Fibroblast of skin of left biceps (primary cell): ENCODE measurements around the gene CNTNAP2.
"Not testable (repeated sequence)": the region's sequence is repeated elsewhere in the genome, so short reads cannot be mapped to it uniquely, and the experiment has no call there.

Experiments used
- DNase-seq, 2 experiments: peaks; one replicate each; pipeline ENCODE4 v3.0.0-alpha.2; 2013; ENCODE audit warnings: low read depth in 2 of 2

Gene CNTNAP2

DNA sequence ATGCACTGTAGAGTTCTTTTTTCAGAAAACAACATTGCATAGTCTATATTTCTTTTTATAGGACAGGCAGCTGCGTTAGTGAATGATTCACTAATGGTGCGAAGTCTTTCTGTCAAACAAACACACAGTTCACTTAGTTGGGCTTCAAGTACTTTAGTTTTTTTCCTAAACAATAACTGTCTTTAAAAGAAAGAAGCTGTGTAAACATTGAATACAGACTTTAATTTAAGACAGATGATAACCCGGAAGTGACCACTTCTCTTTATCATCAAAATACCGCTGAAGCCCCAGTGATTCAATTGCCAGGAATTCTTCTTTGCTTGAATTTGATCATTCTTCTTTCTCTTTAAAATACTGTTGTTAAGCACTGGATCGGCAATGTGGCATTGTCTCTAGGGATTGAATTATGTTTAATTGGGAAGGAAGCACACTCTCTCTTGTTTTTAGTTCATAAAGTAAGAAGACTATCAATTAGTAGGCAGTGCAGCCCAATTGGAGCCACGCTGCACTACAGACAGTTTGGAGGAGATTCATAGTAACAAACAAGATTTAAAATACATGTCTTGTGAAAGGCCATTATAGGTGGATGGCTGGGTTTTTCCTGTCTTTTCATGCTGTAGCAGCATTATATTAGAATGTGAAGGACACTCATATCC is 30.4 kb downstream of the CNTNAP2 start:
- DNase-seq, result peak; percentile 74 to 81

DNA sequence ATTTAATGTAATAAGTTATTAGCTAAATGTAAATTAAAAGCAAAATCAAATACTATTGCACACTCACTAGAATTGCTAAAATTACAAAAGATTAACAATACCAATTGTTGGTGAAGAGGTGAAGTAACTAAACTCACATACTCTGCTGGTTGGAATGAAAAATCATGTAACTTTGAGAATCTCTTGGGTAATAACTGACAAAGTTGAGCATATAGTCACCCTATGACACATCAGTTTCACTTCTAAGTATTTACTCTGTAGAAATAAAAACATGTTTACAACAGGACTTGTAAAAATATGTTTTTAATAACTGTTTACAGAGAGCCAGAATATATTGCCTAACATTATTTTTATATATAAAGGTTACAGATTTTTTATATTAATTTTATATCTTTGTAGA is 33.6 kb downstream of the CNTNAP2 start:
- DNase-seq, result no peak

DNA sequence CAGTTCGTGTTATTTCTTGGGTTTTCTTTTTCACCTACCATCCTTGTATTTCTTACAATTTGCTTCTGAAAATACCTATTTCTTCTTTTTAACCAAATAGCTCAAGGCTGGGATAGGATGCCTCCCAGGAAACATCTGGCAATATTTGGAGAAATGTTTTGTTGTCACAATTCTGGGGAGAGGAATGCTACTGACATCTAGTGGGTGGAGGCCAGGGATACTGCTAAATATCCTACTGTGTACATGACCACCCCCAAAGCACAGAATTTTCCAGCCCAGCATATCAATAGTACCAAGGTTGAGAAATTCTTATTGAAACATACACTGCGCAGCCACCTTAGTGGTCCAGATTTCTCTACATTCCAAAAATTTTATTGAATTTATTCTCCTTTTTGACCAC is 55.5 kb downstream of the CNTNAP2 start:
- no peak for DNase-seq

DNA sequence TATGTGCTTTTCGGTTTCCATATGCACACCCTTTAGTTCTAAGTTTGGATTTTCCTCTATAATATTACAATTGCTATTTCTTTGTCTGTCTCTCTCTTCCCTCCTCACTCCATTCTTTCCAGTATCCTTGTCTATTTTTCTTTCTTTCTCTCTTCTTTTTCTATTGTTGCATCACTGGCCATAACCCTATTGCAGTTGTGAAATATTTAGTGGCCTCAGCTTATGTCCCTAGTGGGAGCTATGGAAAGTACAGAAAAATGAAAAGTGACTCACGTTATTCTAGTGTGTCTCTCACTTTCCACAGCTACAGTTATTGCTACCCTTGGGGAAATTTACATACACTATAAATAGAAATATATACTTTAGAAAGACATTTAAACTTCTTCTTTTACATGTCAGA is 59.1 kb downstream of the CNTNAP2 start:
- no peak for DNase-seq

DNA sequence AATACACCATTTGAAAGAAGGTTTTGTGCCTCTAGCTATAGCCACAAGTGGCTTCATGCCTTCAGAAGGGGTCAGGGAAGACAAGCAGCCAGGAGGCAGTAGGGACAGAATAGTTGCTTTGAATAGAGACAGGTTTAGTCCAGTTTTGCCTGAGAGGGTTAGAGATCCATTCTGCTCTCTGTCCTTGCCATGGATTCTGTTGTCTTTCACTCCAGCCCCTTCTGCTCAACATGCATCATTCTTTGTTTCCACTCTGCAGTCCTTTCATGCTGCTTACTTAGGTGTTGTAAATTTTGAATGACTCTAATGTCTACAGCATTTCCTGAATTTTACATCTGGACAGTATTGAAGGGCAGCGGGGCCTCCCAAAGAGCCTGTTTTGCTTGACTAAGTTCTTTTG is 60.3 kb downstream of the CNTNAP2 start:
- no peak for DNase-seq

DNA sequence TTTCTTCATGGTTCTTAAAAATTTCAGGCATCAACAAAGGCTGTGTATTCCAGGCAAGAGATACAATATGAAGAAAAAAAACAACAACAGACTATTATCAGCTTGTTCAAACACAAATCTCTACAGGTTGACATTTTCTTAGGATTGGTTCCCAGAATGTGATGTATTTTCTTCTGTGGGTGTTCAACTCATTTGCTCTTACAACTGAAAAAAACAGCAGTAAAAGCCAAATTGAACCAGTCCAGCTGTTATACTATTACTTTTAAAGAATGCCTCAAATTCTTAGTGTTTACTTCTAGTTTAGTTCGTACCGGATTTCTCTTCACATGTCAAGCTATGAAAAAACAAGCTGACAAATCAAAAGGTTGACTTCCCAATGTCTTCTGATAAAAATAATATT is 60.7 kb downstream of the CNTNAP2 start:
- no peak for DNase-seq

DNA sequence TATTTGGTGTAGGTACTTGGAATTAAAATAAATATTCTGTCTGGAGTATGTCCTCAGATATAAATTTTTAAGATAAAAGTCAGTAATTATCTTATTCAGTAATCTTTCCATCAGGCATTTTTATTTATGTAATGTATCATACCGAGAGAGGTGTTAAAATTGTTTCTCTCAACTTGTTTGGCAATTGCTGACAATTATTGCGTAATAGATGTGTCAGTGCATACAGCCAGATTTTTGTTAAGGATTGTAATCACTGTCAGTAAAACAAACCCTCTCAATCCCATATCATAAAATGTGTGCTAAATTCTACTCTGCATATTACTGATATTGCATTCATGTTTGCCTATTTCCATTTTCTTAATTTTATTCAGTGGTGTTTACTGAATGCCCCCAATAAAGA is 69.2 kb downstream of the CNTNAP2 start:
- DNase-seq, result peak in 1 of 2 experiments; percentile 5

DNA sequence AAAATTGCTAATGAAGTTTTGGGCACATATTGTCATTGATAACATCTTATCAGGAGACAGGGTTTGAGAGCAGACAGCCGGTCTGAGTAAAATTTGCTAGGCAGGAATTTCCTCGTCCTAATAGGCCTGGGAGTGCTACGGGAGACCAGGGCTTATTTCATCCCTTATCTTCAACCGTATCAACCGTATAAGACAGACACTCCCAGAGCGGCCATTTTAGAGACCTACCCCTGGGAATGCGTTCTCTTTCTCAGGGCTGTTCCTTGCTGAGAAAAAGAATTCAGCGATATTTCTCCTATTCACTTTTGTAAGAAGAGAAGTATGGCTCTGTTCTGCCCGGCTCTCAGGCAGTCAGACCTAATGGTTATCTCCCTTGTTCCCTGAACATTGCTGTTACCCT is 74.8 kb downstream of the CNTNAP2 start:
- not testable (repeated sequence) for DNase-seq

DNA sequence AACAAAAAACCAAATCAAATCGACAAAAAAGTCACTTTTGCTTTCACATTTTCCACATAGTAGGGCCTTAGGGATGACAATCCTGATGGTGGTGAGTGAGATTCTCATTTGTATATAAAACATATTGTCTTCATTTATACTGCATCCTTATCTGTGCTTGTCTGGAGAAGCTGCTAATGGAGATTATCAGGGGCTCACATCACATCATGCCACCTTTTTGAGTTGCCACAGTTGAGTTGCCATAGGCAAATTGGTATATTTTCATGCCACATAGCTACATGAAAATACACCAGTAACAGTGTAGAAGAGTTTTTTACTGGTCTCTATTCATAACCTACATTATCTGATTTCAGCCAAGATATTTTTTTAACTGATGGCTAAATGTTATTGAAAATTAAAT is 85.3 kb downstream of the CNTNAP2 start:
- DNase-seq, result no peak

DNA sequence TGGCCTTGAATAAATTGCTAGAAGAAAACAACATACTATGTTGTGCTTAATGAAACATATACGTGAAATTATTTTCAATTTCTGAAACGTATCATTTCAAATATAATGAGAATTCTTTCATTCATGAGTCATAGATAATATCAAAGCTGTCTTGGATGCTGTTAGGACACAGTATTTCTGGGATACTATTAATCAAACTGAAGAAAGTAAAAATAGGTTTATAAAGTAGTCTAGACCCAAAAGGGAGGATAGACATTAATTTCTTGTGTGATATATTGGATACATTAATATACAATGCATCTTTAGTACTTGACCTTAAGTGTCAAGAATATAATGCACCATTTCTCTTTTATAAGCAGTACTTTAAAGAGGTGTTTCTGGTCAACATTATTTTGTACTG is 89.7 kb downstream of the CNTNAP2 start:
- no peak for DNase-seq

DNA sequence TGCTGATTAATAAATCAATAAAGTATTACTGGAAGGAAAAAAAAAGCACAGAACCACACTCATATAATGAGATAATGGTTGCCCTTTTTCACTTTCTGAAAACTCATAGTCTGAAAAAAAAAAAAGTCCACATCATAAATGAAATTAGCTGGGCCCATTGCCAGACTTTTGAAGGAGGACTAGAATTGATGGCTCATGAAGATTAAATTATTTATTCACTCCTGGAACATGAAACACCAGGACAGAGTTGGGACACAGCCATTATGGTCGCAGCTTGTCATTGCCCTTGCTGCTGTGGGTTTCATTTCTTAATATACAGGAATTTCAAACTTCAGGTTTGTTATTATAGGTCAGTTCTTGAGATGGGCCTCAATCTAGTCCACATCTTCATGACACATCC is 91.9 kb downstream of the CNTNAP2 start:
- DNase-seq, result no peak

DNA sequence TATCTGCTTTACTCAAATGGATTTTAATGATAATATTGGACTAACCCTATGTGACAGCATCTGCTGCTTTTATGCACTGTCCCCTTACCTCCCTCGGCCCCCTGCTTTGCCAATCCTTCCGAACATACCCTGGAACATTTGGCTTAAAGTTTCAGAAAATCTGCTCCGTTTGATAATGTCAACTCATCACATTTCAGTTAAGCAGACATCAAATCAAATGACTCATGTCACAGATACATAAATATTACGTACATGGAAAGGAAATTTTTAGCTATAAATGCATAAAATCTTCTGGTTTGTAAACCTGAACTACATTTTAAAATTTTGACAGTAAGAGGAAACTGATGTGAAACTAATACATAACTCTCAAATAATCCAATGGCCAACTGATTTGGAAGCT is 98.2 kb downstream of the CNTNAP2 start:
- DNase-seq, result no peak

DNA sequence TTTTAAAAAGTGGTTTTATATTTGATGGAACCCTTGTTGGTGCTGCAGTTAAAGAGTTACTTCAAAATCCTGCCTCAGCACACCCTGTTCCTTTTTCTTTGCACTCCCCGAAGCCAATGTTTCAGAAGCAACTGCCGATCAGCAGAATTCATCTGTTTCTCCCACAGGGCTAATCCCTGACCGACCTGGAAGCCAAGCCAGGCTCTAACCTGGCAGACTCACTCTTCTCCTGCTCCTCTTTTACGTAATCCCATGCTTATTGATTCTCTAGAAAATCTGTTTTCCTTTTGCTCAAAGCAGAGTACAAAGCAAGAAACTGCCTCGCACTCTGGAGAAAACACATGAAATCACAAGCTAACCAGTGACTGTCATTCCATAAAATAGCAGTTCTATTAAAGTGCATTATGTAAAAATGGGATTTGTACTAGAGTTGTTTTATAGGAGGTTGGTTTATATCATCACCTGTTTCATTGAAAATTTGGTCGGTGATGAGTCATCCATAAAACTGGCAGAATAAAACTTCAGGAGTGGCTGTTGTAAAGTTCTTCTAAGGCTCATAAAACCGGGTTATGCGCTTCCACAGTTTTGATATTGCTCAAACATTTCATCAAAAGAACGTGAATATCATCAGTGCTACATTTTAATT is 99.9 kb downstream of the CNTNAP2 start:
- no peak for DNase-seq

DNA sequence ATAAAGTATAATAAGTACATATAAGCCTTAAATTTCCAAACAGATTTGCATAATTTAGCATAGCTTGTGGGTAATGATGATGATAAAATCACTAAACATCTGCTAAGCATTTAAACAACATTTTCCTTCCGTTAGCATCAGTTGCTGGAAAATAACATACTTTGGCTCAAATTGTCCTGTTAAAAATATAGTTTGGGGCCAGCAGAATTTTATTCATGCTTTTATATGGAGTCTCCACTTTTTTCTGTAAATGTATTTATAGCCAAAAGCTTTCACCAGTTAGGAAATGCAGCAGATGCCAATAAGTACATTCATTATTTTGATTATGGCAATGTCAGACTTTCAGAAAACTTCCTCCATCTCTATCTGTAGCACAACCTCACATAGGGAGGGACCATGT is 107.2 kb downstream of the CNTNAP2 start:
- no peak for DNase-seq

DNA sequence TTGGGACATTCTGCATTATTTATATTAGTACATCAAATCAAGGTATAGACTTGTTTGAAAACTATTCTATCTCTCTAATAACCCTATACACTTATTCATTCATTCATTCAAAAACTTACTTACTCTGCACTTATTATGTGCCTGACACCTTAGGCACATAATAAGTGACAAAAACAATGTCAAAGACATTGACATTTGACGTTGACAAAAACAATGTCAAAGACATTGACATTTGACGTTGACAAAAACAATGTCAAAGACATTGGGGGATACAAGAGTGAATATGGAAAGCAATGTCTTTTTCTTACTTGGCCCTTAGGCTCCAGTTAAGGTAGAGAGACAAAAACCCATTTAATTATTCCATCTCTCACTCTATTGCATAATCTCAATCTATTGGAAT is 116.0 kb downstream of the CNTNAP2 start:
- no peak for DNase-seq

DNA sequence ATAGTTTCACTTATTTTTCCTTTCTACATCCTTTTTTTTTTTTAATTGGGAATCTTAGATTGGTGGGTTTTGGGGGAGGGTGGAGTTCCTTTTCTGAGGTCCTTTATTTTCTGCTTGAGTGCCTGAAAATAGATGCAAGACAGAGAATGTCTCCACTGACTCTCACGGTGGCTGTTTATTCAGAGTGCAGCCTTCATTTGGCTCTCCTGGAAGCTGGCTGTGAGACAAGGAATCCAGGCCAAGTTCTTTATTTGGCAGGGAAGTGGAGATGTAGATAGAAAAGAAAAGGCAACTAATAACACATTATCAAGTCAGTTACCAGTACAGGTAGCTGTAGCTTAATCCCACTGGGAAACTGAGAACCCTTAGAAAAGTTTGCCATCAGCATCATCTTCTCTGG is 118.6 kb downstream of the CNTNAP2 start:
- no peak for DNase-seq

DNA sequence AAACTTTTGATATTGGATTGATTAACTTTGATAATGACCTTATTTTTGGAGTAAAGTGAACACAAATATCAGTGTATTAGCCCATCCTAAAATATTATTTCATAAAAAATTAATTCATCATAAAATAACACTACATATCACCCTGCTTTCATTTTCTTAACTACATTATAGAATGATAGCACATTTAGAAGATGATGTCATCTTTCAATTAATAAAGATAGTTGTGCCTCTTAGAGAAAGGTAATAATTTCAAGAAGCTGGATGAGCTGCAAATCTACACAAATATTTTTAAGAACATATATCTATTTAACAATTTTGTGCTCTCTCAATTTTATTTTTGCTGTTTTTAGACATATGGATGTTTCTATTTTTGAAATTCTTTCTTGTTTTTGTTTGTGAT is 126.1 kb downstream of the CNTNAP2 start:
- no peak for DNase-seq

DNA sequence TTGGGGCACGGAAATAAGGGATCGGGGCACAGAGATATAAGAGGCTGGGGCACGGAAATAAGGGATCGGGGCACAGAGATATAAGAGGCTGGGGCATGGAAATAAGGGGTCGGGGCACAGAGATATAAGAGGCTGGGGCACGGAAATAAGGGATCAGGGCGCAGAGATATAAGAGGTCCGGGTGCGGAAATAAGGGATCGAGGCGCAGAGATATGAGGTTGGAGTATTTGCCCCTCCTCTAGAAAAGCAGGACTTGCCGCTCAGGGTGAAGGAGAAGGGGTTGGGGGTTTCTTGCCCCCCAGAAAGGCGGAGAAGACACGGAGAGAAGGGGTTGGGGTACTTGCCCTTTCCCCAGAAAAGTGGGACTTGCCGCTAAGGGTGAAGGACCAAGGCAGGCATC is 131.4 kb downstream of the CNTNAP2 start:
- DNase-seq, result not testable (repeated sequence)

DNA sequence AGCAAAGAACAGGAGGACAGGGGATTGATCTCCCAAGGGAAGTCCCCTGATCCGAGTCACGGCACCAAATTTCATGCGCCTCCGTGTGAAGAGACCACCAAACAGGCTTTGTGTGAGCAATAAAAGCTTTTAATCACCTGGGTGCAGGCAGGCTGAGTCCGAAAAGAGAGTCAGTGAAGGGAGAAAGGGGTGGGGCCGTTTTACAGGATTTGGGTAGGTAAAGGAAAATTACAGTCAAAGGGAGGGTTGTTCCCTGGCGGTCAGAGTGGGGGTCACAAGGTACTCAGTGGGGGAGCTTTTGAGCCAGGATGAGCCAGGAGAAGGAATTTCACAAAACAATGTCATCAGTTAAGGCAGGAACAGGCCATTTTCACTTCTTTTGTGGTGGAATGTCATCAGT is 132.1 kb downstream of the CNTNAP2 start:
- not testable (repeated sequence) for DNase-seq

DNA sequence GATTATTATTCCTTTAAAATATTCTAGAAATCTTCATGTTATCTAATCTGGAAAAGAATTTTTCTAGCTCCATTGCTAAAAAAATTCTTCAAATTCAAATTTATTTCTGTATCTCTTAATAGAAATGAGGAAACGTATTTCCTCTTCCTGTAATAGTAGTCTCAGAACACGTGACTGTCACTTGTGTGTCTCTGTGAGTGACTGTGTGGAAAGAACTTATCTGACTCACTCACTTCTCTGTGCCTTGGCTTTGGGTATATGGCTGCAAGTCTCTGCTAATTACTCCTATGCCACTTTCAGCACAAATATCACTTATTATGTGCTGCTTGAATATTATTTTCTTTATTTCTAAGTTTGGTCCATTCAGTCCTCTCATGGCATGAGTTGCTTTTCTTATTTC is 132.7 kb downstream of the CNTNAP2 start:
- no peak for DNase-seq

DNA sequence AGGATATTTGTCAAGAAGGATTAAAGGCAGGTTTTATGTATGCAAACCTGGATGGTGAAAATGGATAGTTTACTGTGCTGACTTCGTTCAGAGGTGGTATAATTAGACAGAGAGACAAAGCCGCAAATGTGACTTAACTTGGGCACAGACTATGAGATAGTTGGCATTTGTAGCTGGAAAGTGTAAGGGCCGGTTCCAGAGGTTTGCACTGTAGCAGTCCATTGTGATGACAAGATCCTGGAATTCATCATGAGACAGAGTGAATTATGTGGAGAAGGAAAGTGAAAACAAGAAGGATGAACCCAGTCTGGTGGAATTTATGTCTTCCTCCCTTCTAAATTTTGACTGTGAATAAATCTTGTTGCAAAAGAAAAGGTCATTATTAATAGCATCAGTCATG is 139.0 kb downstream of the CNTNAP2 start:
- no peak for DNase-seq

DNA sequence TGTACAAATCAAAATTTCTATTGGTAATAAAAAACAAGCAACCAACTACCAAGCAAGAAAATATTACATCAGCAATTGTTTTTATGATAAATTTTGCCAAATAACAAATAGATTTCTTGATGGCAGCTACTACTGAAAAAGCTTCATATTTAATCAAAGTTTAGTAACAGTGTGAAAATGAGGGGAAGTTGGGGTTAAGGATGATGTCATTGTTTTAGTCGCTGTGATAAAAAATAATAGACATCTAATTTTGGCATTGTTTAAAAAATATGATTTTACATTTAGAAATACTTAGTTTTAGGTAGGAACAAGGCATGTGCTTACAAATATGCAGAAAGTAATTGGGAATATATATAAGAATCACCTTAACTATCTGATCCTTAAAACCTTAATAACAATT is 145.9 kb downstream of the CNTNAP2 start:
- DNase-seq, result no peak

DNA sequence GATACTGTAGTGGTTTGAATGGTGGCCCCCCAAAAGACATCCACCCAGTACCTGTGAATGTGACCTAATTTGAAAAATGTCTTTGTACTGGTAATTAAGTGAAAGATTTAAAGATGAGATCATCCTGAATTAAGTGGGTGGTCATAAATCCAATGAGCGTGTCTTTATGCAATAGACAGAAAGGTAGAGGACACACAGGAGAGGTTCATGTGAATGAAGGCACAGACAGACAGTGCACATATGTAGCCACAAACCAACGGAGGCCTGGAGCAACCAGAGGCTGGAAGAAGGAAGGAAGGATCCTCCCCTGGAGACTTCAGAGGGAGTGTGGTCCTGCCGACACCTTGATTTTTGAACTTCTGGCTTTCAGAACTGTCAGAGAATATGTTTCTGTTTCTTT is 160.3 kb downstream of the CNTNAP2 start:
- no peak for DNase-seq

DNA sequence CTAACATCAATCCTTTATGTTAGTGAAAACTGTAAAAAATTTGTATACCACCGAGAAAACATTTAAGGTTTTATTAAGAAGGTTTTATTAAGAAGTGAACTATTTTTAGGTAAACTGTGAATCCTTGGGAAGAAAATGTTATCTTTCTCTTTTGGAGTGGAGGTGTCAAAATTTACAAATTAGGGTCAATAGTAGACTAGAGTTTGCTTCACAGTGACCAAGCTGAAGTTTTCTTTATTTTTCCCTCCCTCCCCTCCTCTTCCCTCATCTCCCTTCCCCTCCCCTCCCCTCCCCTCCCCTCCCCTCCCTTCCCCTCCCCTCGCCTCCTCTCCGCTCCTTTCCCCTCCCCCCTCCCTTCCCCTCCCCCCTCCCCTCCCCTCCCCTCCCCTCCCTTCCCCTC is 168.8 kb downstream of the CNTNAP2 start:
- no peak for DNase-seq
